Gastrocnemius medialis (tissue), 4 donors: ENCODE data around the gene CCDC30. TPM values are rescaled to one million over a fixed set of nuclear protein-coding genes. Genes with fewer than 3 reads are reported as not detected.

Experiments used
- ATAC-seq, 2 donors: fragments of 150-250 bp; one replicate each; pipeline ENCODE4 v1.9.1; 2016
- DNase-seq, 2 donors: peaks; one replicate each; pipeline ENCODE4 v3.0.0-alpha.2; 2019
- H3K27ac ChIP-seq, 4 donors: fragments of 200-600 bp; sonication (generic); 1 replicate in 1 of 4; 2 replicates in 3 of 4; pipeline ENCODE4 v1.5.1; 2016 to 2018; ENCODE audit warnings: mild to moderate bottlenecking in 2 of 4, moderate library complexity in 1 of 4
- H3K27me3 ChIP-seq, 3 donors: fragments of 200-600 bp; sonication (generic) in 2 of 3; 1 replicate in 1 of 3; 2 replicates in 2 of 3; pipeline versions ENCODE4 v1.5.1 to v1.6.0; 2016 to 2019; ENCODE audit warnings: mild to moderate bottlenecking in 1 of 3, moderate library complexity in 1 of 3
- H3K36me3 ChIP-seq, 2 donors: fragments of 200-600 bp; sonication (generic) in 1 of 2; one replicate each; pipeline ENCODE4 v1.5.1; 2017 to 2018
- H3K4me1 ChIP-seq, 2 donors: fragments of 200-600 bp; sonication (generic) in 1 of 2; one replicate each; pipeline ENCODE4 v1.5.1; 2016 to 2017; ENCODE audit warnings: mild to moderate bottlenecking in 2 of 2
- H3K4me3 ChIP-seq, 4 donors: fragments of 200-600 bp; sonication (generic) in 3 of 4; 1 replicate in 1 of 4; 2 replicates in 3 of 4; pipeline ENCODE4 v1.5.1; 2016 to 2019; ENCODE audit warnings: mild to moderate bottlenecking in 2 of 4
- H3K9me3 ChIP-seq, 3 donors: fragments of 200-600 bp; sonication (generic) in 2 of 3; 1 replicate in 1 of 3; 2 replicates in 2 of 3; pipeline ENCODE4 v1.5.1; 2016 to 2019
- CTCF ChIP-seq, 5 experiments: fragments of 450-650 bp in 3 of 5; fragments of 200-600 bp in 2 of 5; sonication (generic) in 2 of 5; IDR thresholded peaks in 4 of 5; conservative IDR thresholded peaks in 1 of 5; 1 replicate in 4 of 5; 2 replicates in 1 of 5; pipeline ENCODE4 v1.5.1; 2016 to 2019; ENCODE audit warnings: antibody characterized with exemption in 5 of 5, mild to moderate bottlenecking in 3 of 5, moderate library complexity in 3 of 5
- POLR2A ChIP-seq, 2 donors: fragments of 450-650 bp; IDR thresholded peaks; one replicate each; pipeline ENCODE4 v1.6.1; 2017; ENCODE audit warnings: antibody characterized with exemption in 2 of 2, mild to moderate bottlenecking in 2 of 2, moderate library complexity in 2 of 2
- in situ Hi-C, 4 donors: fragments of 200-750 bp; cut with MboI; loops; one replicate each; pipeline versions ENCODE4 v1.15.0 to v1.8.0; 2017; ENCODE audit warnings: low sequenced_read_pairs in 4 of 4
- intact Hi-C: fragments of 100-400 bp; cut with DNase I; formaldehyde crosslinking; loops from one replicate; pipeline ENCODE4 v1.15.1; 2023; ENCODE audit warnings: low total_unique reads
- total RNA-seq, 4 donors: library from RNA; depleted of rRNA; stranded (reverse); fragments of >200 nt; gene quantifications; one replicate each; pipeline versions ENCODE4 v1.1.0 to v1.2.3, GENCODE V29; 2016

Gene CCDC30
- total RNA-seq, 4 donors from 2014 or later = 0.24 to 2.9 (median 0.74) TPM

GRCh38 chr1:42586016-42586415 is 122.9 kb downstream of the CCDC30 start:
- intact Hi-C loops (no loop called here), in situ Hi-C loops (loop anchor here in 3 of 4 donors (10.0 to 25.0 kb wide), 3 partner anchors 159 to 501 kb away; partner anchors contain the start of gene CLDN19 (in 1 of the 3))
- Histone ChIP-seq H3K4me3 (no peak overlapping the region), H3K36me3 (no peaks in the 10 kb centered on the region), H3K27me3 (no peaks in the 10 kb centered on the region), H3K4me1 (no peaks in the 10 kb centered on the region), H3K27ac (no peak overlapping the region), H3K9me3 (no peaks in the 10 kb centered on the region)
- TF ChIP-seq POLR2A (IDR thresholded peaks at IDR 0.05) (no peak), CTCF (IDR thresholded peaks at IDR 0.05 in 4 of 5, conservative IDR thresholded peaks at IDR 0.05 in 1 of 5) (no peak)
- DNase-seq (no peak), ATAC-seq (no peak)

GRCh38 chr1:42587753-42588152 is 124.7 kb downstream of the CCDC30 start:
- no peak for ATAC-seq
- Histone ChIP-seq H3K27ac (no peak overlapping the region), H3K9me3 (no peaks in the 10 kb centered on the region), H3K27me3 (no peaks in the 10 kb centered on the region), H3K4me1 (no peaks in the 10 kb centered on the region), H3K36me3 (no peaks in the 10 kb centered on the region), H3K4me3 (no peak overlapping the region)
- no peak for DNase-seq
- in situ Hi-C loops = loop anchor here in 3 of 4 donors (10.0 to 25.0 kb wide), 3 partner anchors 157 to 500 kb away; partner anchors contain the start of gene CLDN19 (in 1 of the 3)
- intact Hi-C loops = no loop called here
- TF ChIP-seq CTCF (IDR thresholded peaks at IDR 0.05 in 4 of 5, conservative IDR thresholded peaks at IDR 0.05 in 1 of 5) = no peak
- no peak for TF ChIP-seq POLR2A (IDR thresholded peaks at IDR 0.05)

GRCh38 chr1:42592811-42593210 is 129.7 kb downstream of the CCDC30 start:
- no peak overlapping the region for H3K27ac ChIP-seq
- H3K9me3 ChIP-seq = no peaks in the 10 kb centered on the region
- ATAC-seq = no peak
- H3K4me3 ChIP-seq = no peak overlapping the region
- no peaks in the 10 kb centered on the region for H3K27me3 ChIP-seq
- intact Hi-C loops = no loop called here
- no peak for DNase-seq
- in situ Hi-C loops = loop anchor here in 2 of 4 donors (25.0 kb wide), 2 partner anchors 469 to 494 kb away; no protein-coding TSS in a partner anchor
- no peaks in the 10 kb centered on the region for H3K4me1 ChIP-seq
- TF ChIP-seq CTCF (IDR thresholded peaks at IDR 0.05 in 4 of 5, conservative IDR thresholded peaks at IDR 0.05 in 1 of 5) = no peak
- TF ChIP-seq POLR2A (IDR thresholded peaks at IDR 0.05) = no peak
- H3K36me3 ChIP-seq = no peaks in the 10 kb centered on the region

GRCh38 chr1:42593486-42594100 is 130.5 kb downstream of the CCDC30 start:
- ATAC-seq = no peak
- H3K27ac ChIP-seq = no peak overlapping the region
- no peak overlapping the region for H3K4me3 ChIP-seq
- no peak for DNase-seq
- no peaks in the 10 kb centered on the region for H3K27me3 ChIP-seq
- no peaks in the 10 kb centered on the region for H3K9me3 ChIP-seq
- in situ Hi-C loops (loop anchor here in 2 of 4 donors (25.0 kb wide), 2 partner anchors 469 to 494 kb away; no protein-coding TSS in a partner anchor), intact Hi-C loops (no loop called here)
- H3K4me1 ChIP-seq = no peaks in the 10 kb centered on the region
- no peak for TF ChIP-seq POLR2A (IDR thresholded peaks at IDR 0.05)
- no peak for TF ChIP-seq CTCF (IDR thresholded peaks at IDR 0.05 in 4 of 5, conservative IDR thresholded peaks at IDR 0.05 in 1 of 5)
- no peaks in the 10 kb centered on the region for H3K36me3 ChIP-seq
